ENCODE measurements around the gene MARCO. TPM values are rescaled to one million over a fixed set of nuclear protein-coding genes. Genes with fewer than 3 reads are reported as not detected.

MARCO gene
- total and polyA plus RNA-seq, 2 of the 8 experiments (the other 6 are each of a cell fraction or from before 2014, with no cell fraction given) = not detected

- no peak overlapping the region for H4K5ac ChIP-seq (ENCODE audit: insufficient read length, low read depth, low read length)
- H2BK15ac ChIP-seq (ENCODE audit: low read length) = no peak overlapping the region
- no peak overlapping the region for H3K56ac ChIP-seq (replicated peaks; ENCODE audit: insufficient read length, low read depth, low read length)
- 81% methylated on average over 1 of the region's 1 CpG; no CpG with 5 or more reads in 1 of the 2 experiments for WGBS, 2 experiments (ENCODE audit: extremely low coverage in 1 of 2, insufficient coverage in 1 of 2, insufficient read length in 1 of 2, insufficient replicate concordance in 2 of 2, low coverage in 1 of 2, low lambda C conversion rate in 2 of 2, missing lambda C conversion rate in 1 of 2)
- no peaks in the 10 kb centered on the region for H3K4me1 ChIP-seq (replicated peaks in 1 of 4; ENCODE audit: control insufficient read depth in 3 of 4, insufficient read depth in 4 of 4, low read length in 3 of 4)
- H2AFZ ChIP-seq (ENCODE audit: low read length) = no peak overlapping the region; the same call in 1 of the 2 replicates
- POLR2A ChIA-PET (ENCODE audit: partially characterized antibody) = no interaction called here
- no peak overlapping the region for H3K9ac ChIP-seq (replicated peaks in 1 of 4; ENCODE audit: extremely low read depth in 1 of 4, low read depth in 3 of 4, low read length in 3 of 4)
- H2BK20ac ChIP-seq (ENCODE audit: low read length) = no peak overlapping the region
- no peak overlapping the region for H4K8ac ChIP-seq (ENCODE audit: extremely low read depth, insufficient read depth, low read length)
- FAIRE-seq (no peak), DNase-seq (ENCODE audit: low read depth in 1 of 2, low spot score in 2 of 2) (no peak)
- no peak overlapping the region for H2BK120ac ChIP-seq (replicated peaks; ENCODE audit: low read depth, low read length)
- no peak overlapping the region for H3K14ac ChIP-seq (ENCODE audit: insufficient read length)
- H2BK12ac ChIP-seq (ENCODE audit: low read depth, low read length) = no peak overlapping the region
- CTCF ChIA-PET (ENCODE audit: partially characterized antibody) = no interaction called here
- H2BK5ac ChIP-seq (ENCODE audit: low read depth, low read length) = no peak overlapping the region
- no peak overlapping the region for H3K18ac ChIP-seq (ENCODE audit: extremely low read depth, low read length)
- H3K23me2 ChIP-seq (ENCODE audit: low read depth, low read length) = no peaks in the 10 kb centered on the region
- no peaks in the 10 kb centered on the region for H3K79me2 ChIP-seq (ENCODE audit: control insufficient read depth in 1 of 2, insufficient read depth in 2 of 2, low read length in 2 of 2)
- H3K4ac ChIP-seq (replicated peaks; ENCODE audit: insufficient read length, low read depth, low read length) = no peak overlapping the region
- H3K23ac ChIP-seq (ENCODE audit: insufficient read length) = no peak overlapping the region
- no peaks in the 10 kb centered on the region for H4K20me1 ChIP-seq (replicated peaks in 1 of 2; ENCODE audit: control insufficient read depth in 1 of 2, insufficient read depth in 2 of 2, low read length in 2 of 2)
- no peak overlapping the region for H3K4me3 ChIP-seq (ENCODE audit: extremely low read depth in 1 of 4, insufficient read depth in 2 of 4, low read depth in 3 of 4, low read length in 4 of 4)
- H3K9me3 ChIP-seq (ENCODE audit: insufficient read depth in 2 of 2, low read depth in 1 of 2, low read length in 1 of 2) = peaks cover 0 to 3% of the 10 kb centered on the region in 2 experiments; a peak in 2 of 4 replicates
- H4K91ac ChIP-seq (replicated peaks; ENCODE audit: insufficient read length, low read length) = no peak overlapping the region
- H2AK5ac ChIP-seq (ENCODE audit: low read depth, low read length) = no peak overlapping the region
- no peaks in the 10 kb centered on the region for H3K79me1 ChIP-seq (ENCODE audit: low read depth, low read length)
- H3K36me3 ChIP-seq (ENCODE audit: control insufficient read depth in 2 of 4, insufficient read depth in 4 of 4, low read length in 3 of 4) = no peaks in the 10 kb centered on the region
- H3K4me2 ChIP-seq (ENCODE audit: insufficient read depth in 1 of 2, low read depth in 2 of 2, low read length in 2 of 2) = no peak overlapping the region
- H3K27me3 ChIP-seq (replicated peaks in 1 of 4; ENCODE audit: control insufficient read depth in 3 of 4, extremely low read depth in 1 of 4, insufficient read depth in 3 of 4, low read length in 3 of 4) = no peaks in the 10 kb centered on the region; a peak in 1 of 7 replicates
- H3K27ac ChIP-seq (ENCODE audit: low read depth, low read length) = no peak overlapping the region
- TF ChIP-seq, protein P1, sequence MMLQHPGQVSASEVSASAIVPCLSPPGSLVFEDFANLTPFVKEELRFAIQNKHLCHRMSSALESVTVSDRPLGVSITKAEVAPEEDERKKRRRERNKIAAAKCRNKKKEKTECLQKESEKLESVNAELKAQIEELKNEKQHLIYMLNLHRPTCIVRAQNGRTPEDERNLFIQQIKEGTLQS (IDR thresholded peaks at IDR 0.05; ENCODE audit: insufficient read depth, low read depth, low read length) = no peak
- TF ChIP-seq, protein P2, sequence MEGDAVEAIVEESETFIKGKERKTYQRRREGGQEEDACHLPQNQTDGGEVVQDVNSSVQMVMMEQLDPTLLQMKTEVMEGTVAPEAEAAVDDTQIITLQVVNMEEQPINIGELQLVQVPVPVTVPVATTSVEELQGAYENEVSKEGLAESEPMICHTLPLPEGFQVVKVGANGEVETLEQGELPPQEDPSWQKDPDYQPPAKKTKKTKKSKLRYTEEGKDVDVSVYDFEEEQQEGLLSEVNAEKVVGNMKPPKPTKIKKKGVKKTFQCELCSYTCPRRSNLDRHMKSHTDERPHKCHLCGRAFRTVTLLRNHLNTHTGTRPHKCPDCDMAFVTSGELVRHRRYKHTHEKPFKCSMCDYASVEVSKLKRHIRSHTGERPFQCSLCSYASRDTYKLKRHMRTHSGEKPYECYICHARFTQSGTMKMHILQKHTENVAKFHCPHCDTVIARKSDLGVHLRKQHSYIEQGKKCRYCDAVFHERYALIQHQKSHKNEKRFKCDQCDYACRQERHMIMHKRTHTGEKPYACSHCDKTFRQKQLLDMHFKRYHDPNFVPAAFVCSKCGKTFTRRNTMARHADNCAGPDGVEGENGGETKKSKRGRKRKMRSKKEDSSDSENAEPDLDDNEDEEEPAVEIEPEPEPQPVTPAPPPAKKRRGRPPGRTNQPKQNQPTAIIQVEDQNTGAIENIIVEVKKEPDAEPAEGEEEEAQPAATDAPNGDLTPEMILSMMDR (IDR thresholded peaks at IDR 0.05; ENCODE audit: control extremely low read depth in 1 of 3, insufficient read depth in 1 of 3, low read depth in 1 of 3, low read length in 3 of 3) = no peak
- TF ChIP-seq, protein P3, sequence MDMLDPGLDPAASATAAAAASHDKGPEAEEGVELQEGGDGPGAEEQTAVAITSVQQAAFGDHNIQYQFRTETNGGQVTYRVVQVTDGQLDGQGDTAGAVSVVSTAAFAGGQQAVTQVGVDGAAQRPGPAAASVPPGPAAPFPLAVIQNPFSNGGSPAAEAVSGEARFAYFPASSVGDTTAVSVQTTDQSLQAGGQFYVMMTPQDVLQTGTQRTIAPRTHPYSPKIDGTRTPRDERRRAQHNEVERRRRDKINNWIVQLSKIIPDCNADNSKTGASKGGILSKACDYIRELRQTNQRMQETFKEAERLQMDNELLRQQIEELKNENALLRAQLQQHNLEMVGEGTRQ (IDR thresholded peaks at IDR 0.05; ENCODE audit: low read length) = no peak
Measured at GRCh38 chr2:118937817-118938216, 4.2 kb upstream of the MARCO start.

Data from H1 (cell line).